KBM-7 (cell line): ENCODE results near the gene PATJ.
A peak's percentile ranks its signal among the peaks of the same experiment; 100 is the strongest.
"Not testable (repeated sequence)": the region's sequence is repeated elsewhere in the genome, so short reads cannot be mapped to it uniquely, and the experiment has no call there.

Source experiments
- DNase-seq: peaks from one replicate; pipeline ENCODE4 v3.0.0-alpha.2; 2015
- in situ Hi-C: fragments of 300-500 bp; cut with MboI; formaldehyde crosslinking; loops from 2 replicates; pipeline ENCODE4 v1.14.3; 2020; ENCODE audit warnings: low sequenced_read_pairs, low pct_unique_long_range_greater_than_20kb, mixed read lengths

Gene PATJ

DNA sequence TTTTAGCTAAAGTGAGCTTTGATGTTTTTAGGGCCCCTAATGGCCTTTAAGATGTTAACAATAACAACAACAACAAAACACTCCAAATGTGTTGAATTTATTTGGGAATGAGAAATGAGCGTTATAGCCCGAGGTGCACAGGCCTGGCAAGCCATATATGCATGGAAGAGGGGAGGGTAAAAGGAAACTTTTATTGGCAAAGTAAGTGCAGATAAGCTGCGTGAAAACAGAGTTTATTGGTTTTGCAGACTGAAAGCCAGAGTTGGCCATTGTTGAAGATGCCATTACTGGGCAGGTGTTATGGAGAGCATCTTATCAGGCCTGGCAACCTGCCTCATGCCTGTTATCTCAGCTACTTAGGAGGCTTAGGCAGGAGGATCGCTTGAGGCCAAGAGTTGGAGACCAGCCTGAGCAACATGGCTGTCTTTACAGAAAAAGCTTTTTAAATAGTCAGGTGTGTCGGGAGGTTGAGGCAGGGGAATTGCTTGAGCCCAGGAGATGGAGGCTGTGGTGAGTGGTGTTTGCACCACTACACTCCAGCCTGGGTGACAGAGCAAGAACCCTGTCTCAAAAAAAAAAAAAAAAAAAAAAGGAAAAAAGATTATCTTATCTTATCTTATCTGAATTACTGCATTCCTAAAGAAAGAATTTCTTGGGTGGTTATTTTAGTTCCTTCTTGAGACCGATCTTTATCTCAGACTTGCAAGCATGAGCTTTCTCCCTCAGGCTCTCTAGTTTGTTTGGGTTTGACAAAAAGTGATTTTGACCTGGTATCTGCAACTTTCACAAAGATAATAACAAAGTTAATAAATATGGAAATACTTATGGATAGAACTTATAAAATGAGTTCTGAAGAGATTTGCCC lies 1.7 kb downstream of the PATJ start:
- no peak for DNase-seq
- in situ Hi-C loops: no loop called here

GRCh38 chr1:61746813-61747212 lies 4.5 kb downstream of the PATJ start:
- in situ Hi-C loops: no loop called here
- DNase-seq: no peak

GRCh38 chr1:61748566-61748965 lies 6.3 kb downstream of the PATJ start:
- in situ Hi-C loops: no loop called here
- no peak for DNase-seq

DNA sequence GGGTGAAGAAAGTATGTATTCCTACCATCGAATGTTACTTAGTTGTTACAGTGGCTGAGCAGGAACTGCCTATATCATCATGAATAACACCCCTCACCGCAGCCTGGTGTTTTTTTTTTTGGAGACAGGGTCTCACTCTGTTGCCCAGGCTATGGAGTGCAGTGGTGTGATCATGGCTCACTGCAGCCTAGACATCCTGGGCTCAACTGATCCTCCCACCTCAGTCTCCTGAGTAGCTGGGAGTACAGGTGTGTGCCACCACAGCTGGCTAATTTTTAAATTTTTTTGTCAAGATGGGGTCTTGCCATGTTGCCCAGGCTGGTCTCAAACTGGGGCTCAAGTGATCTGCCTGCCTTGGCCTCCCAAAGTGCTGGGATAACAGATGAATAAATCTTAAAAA lies 7.3 kb downstream of the PATJ start:
- DNase-seq: no peak
- in situ Hi-C loops: no loop called here

GRCh38 chr1:61752921-61753389 lies 10.7 kb downstream of the PATJ start:
- DNase-seq: no peak
- in situ Hi-C loops: no loop called here

GRCh38 chr1:61753998-61754508 lies 11.8 kb downstream of the PATJ start:
- in situ Hi-C loops: no loop called here
- no peak for DNase-seq

- in situ Hi-C loops: no loop called here
- no peak for DNase-seq
These were observed 12.3 kb downstream of the PATJ start for GRCh38 chr1:61754545-61754944.

GRCh38 chr1:61756773-61757172 lies 14.5 kb downstream of the PATJ start:
- in situ Hi-C loops: no loop called here

GRCh38 chr1:61757950-61758349 lies 15.7 kb downstream of the PATJ start:
- in situ Hi-C loops: no loop called here
- DNase-seq: no peak

More at GRCh38 chr1:61756773-61757172, 14.5 kb downstream of the PATJ start:
- DNase-seq: no peak

DNA sequence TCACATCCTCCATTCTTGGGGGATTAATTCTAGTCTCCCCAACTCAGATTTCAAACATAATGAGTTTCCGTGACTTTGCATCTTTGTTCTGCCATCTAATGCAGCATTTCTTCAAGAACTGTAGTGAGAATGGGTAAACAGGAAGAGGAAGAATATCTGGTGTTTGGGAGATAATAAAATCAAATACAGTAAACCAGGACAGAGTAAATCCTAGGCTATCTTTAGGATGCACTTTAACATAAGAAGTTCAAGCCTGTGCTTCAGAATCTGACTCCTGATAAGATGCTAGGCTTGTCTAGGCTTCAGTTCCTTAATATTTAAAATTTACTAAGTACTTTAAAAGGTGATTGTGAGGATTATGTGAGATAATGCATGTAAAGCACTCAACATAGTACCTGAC lies 27.9 kb downstream of the PATJ start:
- DNase-seq: no peak
- in situ Hi-C loops: no loop called here

GRCh38 chr1:61776091-61776490 lies 33.8 kb downstream of the PATJ start:
- in situ Hi-C loops: no loop called here

GRCh38 chr1:61779231-61779630 lies 37.0 kb downstream of the PATJ start:
- in situ Hi-C loops: no loop called here
- no peak for DNase-seq

More at GRCh38 chr1:61776091-61776490, 33.8 kb downstream of the PATJ start:
- DNase-seq: no peak

DNA sequence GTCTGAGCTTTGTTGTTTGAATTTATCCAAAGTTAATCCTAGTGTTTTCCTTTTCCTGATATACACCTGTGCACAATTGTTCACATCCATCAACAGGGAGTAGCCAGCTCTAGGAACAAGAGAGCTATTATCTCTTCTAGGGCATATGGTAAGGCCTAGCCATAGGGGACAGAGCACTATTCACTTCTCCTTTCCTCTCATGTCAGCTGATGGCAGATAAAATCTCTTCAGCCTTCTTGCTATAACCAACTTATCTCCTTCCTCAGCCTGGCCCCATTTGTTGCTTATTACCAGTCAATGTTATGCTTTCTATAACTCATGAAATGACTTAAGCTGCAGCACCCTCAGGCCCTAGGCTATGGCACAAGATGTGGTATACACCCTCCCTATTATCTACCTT lies 38.9 kb downstream of the PATJ start:
- in situ Hi-C loops: no loop called here
- peak; percentile 53 for DNase-seq

DNA sequence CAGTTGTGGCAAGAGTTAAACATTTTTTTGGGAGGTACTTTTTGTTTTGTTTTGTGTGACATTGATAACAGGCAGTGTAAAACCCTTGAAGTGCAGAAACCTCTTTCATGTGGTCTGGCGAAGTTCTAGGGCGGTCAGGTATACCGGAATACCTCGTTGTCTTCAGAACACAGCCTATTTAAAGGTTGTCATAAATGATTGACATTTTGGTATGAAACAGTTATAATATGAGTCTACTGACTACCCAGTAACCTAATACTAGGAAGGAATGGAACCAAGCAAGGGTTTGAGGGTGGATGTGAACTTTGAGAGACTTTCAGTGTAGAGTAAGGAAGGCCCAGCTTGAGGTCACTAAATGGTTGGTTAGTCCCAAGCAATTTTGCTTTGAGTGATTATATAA lies 40.5 kb downstream of the PATJ start:
- in situ Hi-C loops: no loop called here
- no peak for DNase-seq

- in situ Hi-C loops: no loop called here
- no peak for DNase-seq
These were observed 42.4 kb downstream of the PATJ start for GRCh38 chr1:61784726-61785125.

DNA sequence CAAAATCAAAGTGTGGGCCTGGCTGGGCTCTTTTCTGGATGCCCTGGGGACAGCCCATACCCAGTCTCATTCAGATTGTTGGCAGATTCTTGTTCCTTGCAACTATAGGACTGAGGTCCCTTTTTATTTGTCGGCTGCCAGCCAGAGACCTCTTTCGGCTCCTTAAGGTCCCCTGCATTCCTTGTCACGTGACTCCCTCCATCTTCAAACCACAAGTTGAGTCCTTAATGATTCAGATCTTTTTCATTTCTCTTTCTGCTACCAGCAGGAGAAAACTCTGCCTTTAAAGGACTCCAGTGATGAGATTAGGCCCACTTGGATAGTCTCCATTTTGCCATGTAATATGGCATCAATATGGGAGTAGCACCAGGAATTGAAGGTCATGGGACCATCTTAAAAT lies 48.6 kb downstream of the PATJ start:
- in situ Hi-C loops: no loop called here
- no peak for DNase-seq

- in situ Hi-C loops: no loop called here
- DNase-seq: no peak
These were observed 54.9 kb downstream of the PATJ start for GRCh38 chr1:61797045-61797755.

- in situ Hi-C loops, DNase-seq: not testable (repeated sequence)
These were observed 58.8 kb downstream of the PATJ start for GRCh38 chr1:61801047-61801446.

DNA sequence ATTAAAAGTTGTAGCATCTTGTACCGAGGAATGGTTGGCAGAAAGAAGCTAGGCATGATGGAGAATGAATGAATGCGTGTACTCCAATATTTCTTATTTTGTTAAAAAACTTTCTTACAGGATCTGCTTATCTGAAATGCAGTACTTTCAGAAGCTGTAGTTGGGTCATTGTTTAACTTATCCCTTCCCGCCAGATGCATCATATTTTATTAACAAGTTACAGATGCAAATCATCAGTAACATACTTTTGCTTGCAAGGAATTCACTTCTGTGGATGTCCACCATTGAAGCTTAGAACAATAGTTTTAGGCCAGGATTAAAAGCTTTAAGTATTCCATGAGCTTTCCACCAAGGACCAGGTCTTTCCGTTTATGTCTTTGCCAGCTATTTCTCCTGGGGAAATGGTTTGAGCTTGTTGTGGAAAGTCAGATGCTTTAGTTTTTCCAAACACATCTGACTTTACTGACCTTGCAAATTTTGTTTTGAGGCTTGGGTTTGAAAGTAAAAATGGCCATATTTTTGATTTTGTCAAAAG lies 65.4 kb downstream of the PATJ start:
- in situ Hi-C loops: no loop called here
- no peak for DNase-seq

- in situ Hi-C loops: no loop called here
- DNase-seq: no peak
These were observed 66.0 kb downstream of the PATJ start for GRCh38 chr1:61808321-61808720.
